Vagina (tissue), 2 donors: ENCODE results near the gene TNRC18. TPM values are rescaled to one million over a fixed set of nuclear protein-coding genes. Genes with fewer than 3 reads are reported as not detected.

ENCODE experiments used
- DNase-seq, 2 donors: peaks; one replicate each; pipeline ENCODE4 v3.0.0-alpha.2; 2017; ENCODE audit errors: extremely low spot score in 2 of 2
- H3K27ac ChIP-seq: fragments of 200-600 bp; sonication (generic); one replicate; pipeline ENCODE4 v1.5.1; 2019
- H3K27me3 ChIP-seq: fragments of 200-600 bp; sonication (generic); one replicate; pipeline ENCODE4 v1.5.1; 2019
- H3K36me3 ChIP-seq, 2 donors: fragments of 200-600 bp; sonication (generic); one replicate each; pipeline ENCODE4 v1.5.1; 2017 to 2019
- H3K4me1 ChIP-seq: fragments of 200-600 bp; sonication (generic); one replicate; pipeline ENCODE4 v1.5.1; 2019
- H3K4me3 ChIP-seq, 2 donors: fragments of 200-600 bp; sonication (generic); 1 replicate in 1 of 2; 2 replicates in 1 of 2; pipeline ENCODE4 v1.5.1; 2016 to 2019
- H3K9me3 ChIP-seq: fragments of 200-600 bp; sonication (generic); one replicate; pipeline ENCODE4 v1.5.1; 2019
- POLR2A ChIP-seq, 2 donors: fragments of 450-650 bp; IDR thresholded peaks; one replicate each; pipeline ENCODE4 v1.6.1; 2017; ENCODE audit warnings: antibody characterized with exemption in 2 of 2, mild to moderate bottlenecking in 2 of 2, moderate library complexity in 2 of 2
- POLR2AphosphoS5 ChIP-seq, 2 donors: sonication (generic); formaldehyde crosslinking; IDR thresholded peaks; one replicate each; pipeline ENCODE4 v1.9.0; 2017; ENCODE audit warnings: antibody characterized with exemption in 2 of 2, mild to moderate bottlenecking in 2 of 2, low read depth in 1 of 2; ENCODE audit not compliant: insufficient read depth in 1 of 2
- intact Hi-C: fragments of 100-400 bp; cut with DNase I; formaldehyde crosslinking; loops from one replicate; pipeline ENCODE4 v1.15.1; 2023
- total RNA-seq: library from RNA; depleted of rRNA; stranded (reverse); fragments of >200 nt; gene quantifications from one replicate; pipeline ENCODE4 v1.2.3, GENCODE V29; 2016
- TF ChIP-seq, protein P1 (sequence below), 3 experiments: fragments of 450-650 bp in 2 of 3; fragments of 200-600 bp in 1 of 3; sonication (generic) in 1 of 3; IDR thresholded peaks; one replicate each; pipeline ENCODE4 v1.5.1; 2017 to 2019; ENCODE audit warnings: antibody characterized with exemption in 3 of 3, mild to moderate bottlenecking in 2 of 3, moderate library complexity in 2 of 3

Gene TNRC18
- total RNA-seq, 1 donor from 2014 or later = 79.8 TPM

DNA sequence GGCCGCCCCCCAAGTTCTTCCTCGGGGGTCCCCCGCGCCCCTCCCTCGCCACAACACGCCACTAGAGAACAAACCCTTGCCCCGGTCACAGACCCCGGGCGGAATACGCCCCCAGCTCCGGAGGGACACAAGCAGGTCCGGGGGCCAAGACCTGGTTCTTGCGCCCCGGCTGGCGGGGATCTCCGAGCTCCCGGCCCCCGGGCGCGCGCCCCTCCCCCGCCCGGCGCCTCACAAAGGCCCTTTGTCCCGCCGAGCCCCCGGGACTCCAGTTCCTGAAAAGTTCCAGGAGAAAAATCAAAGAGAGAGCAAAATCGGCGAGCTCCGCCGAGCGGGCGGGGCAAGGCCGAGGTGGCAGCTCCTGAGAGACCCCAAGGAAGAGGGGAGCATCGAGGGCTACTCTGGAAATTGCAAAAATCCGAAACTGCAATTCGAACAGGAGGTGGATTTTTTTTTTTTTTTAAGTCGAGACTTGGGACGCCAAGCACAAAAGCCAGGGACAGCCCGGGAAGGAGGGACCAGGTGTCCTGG is 4.0 kb downstream of the TNRC18 start:
- Histone ChIP-seq H3K27ac (peak overlapping the region; percentile 98), H3K4me1 (peaks cover 37% of the 10 kb centered on the region), H3K36me3 (no peaks in the 10 kb centered on the region), H3K4me3 (peak overlapping the region; percentile 81 to 97), H3K27me3 (no peaks in the 10 kb centered on the region), H3K9me3 (no peaks in the 10 kb centered on the region)
- DNase-seq = no peak
- intact Hi-C loops = loop anchor here (5.0 kb wide), 1 partner anchor 278 kb away; no protein-coding TSS in a partner anchor
- TF ChIP-seq POLR2AphosphoS5 (IDR thresholded peaks at IDR 0.05; ENCODE audit: insufficient read depth in 1 of 2, low read depth in 1 of 2) = no peak
- TF ChIP-seq POLR2A (IDR thresholded peaks at IDR 0.05) = no peak

DNA sequence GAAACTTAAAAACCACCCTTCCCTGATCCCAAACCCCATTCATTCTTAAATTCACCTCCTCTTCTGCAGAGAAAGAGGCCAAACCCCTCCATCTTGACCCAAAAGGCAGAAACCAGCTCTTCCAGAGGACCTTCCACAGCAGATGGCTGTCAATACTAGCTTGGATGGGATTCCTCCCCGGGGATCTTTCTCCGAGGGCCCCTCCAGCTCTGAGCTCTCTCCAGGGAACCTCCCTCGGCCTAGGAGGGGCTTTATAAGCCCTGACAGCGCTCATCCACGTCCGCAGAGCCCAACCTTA is 5.4 kb downstream of the TNRC18 start:
- DNase-seq = no peak
- H3K4me3 ChIP-seq = peak overlapping the region; percentile 81 to 97
- H3K4me1 ChIP-seq = peaks cover 47% of the 10 kb centered on the region
- H3K9me3 ChIP-seq = no peaks in the 10 kb centered on the region
- no peaks in the 10 kb centered on the region for H3K27me3 ChIP-seq
- TF ChIP-seq POLR2AphosphoS5 (IDR thresholded peaks at IDR 0.05; ENCODE audit: insufficient read depth in 1 of 2, low read depth in 1 of 2) (no peak), POLR2A (IDR thresholded peaks at IDR 0.05) (no peak)
- TF ChIP-seq, protein P1, sequence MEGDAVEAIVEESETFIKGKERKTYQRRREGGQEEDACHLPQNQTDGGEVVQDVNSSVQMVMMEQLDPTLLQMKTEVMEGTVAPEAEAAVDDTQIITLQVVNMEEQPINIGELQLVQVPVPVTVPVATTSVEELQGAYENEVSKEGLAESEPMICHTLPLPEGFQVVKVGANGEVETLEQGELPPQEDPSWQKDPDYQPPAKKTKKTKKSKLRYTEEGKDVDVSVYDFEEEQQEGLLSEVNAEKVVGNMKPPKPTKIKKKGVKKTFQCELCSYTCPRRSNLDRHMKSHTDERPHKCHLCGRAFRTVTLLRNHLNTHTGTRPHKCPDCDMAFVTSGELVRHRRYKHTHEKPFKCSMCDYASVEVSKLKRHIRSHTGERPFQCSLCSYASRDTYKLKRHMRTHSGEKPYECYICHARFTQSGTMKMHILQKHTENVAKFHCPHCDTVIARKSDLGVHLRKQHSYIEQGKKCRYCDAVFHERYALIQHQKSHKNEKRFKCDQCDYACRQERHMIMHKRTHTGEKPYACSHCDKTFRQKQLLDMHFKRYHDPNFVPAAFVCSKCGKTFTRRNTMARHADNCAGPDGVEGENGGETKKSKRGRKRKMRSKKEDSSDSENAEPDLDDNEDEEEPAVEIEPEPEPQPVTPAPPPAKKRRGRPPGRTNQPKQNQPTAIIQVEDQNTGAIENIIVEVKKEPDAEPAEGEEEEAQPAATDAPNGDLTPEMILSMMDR (IDR thresholded peaks at IDR 0.05) = no peak
- intact Hi-C loops = no loop called here
- H3K27ac ChIP-seq = peak overlapping the region; percentile 98
- no peaks in the 10 kb centered on the region for H3K36me3 ChIP-seq

DNA sequence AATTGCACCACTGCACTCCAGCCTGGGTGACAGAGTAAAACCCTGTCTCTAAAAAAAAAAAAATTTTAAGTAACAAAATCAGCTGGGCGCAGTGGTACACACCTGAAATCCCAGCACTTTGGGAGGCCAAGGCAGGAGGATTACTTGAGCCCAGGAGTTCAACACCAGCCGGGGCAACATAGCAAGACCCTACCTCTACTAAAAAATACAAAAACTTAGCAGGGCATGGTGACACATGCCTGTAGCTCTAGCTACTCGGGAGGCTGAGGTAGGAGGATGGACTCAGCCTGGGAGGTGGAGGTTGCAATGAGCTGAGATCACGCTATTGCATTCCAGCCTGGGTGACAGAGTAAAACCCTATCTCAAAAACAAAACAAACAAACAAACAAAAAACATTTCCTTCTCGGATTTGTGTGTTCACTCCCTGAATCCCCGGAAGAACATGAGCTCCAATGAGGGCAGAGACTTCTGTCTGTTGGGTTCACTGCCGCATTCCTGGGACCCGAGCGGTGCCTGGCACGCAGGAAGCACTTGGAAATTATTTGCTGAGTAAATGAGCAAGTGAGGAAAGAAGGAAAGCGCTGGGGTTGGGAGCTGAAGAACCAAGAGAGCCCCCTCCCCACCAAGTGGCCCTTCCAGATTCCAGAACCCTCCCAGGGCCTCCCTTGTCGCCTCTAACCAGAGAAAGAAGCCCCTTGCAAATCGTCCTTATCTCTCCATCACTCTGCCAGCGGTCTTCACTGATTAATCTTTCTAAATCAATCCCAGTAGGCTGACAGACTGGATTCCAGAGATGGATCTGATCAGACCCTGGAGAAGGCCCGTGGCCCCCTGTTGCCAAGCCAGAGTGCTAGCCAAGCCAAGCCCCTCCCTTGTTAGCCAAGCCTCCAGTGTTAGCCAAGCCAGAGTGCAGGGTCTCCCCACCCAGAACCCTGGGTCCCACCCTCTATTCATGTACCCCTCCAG is 6.2 kb downstream of the TNRC18 start:
- Histone ChIP-seq H3K27ac (peak overlapping the region; percentile 98), H3K4me3 (peak overlapping the region; percentile 81 to 97)

DNA sequence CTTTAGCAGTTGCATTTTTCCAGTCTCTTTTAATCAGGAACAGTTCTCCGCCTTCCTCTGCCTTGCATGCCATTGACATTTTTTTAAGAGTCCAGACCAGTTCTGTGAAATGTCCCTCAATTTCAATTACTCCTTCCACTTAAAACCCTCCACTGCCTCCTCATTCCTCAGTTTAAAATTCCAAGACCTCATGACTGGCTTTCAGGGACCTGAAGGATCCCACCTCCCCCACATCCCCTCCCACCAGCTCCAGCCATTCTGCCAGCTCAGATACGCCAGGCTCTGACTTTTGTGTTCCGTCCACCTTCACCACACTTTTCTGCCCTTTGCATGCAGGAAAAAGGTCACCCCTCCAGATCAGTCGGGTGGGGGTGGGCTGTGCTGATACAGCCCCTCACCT is 8.7 kb downstream of the TNRC18 start:
- Histone ChIP-seq H3K9me3 (no peaks in the 10 kb centered on the region), H3K4me1 (peaks cover 57% of the 10 kb centered on the region), H3K4me3 (no peak overlapping the region), H3K27me3 (no peaks in the 10 kb centered on the region), H3K36me3 (no peaks in the 10 kb centered on the region), H3K27ac (no peak overlapping the region)
- no peak for DNase-seq
- TF ChIP-seq, protein P1 (IDR thresholded peaks at IDR 0.05) = no peak
- no peak for TF ChIP-seq POLR2A (IDR thresholded peaks at IDR 0.05)
- intact Hi-C loops = no loop called here

More for the DNA sequence above, 6.2 kb downstream of the TNRC18 start:
- DNase-seq = no peak
- Histone ChIP-seq H3K4me1 (peaks cover 55% of the 10 kb centered on the region), H3K9me3 (no peaks in the 10 kb centered on the region), H3K36me3 (no peaks in the 10 kb centered on the region), H3K27me3 (no peaks in the 10 kb centered on the region)
- TF ChIP-seq POLR2AphosphoS5 (IDR thresholded peaks at IDR 0.05; ENCODE audit: insufficient read depth in 1 of 2, low read depth in 1 of 2) = no peak
- no peak for TF ChIP-seq POLR2A (IDR thresholded peaks at IDR 0.05)
- TF ChIP-seq, protein P1 (IDR thresholded peaks at IDR 0.05) = no peak
- intact Hi-C loops = no loop called here

DNA sequence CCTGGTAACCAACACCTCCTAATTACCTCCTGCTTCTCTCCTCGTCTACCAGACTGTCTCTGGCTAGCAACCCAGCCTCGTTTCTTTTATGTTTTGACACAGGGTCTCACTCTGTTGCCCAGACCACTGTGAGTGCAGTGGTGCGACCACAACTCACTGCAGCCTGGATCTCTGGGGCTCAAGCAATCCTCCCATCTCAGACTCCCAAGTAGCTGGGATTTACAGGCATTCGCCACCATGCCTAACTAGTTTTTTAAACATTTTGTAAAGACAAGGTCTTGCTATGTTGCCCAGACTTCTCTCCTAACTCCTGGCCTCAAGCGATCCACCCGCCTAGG is 10.2 kb downstream of the TNRC18 start:
- peaks cover 49% of the 10 kb centered on the region for H3K4me1 ChIP-seq
- intact Hi-C loops = no loop called here

More for the DNA sequence above, 10.2 kb downstream of the TNRC18 start:
- Histone ChIP-seq H3K36me3 (no peaks in the 10 kb centered on the region), H3K4me3 (no peak overlapping the region), H3K27ac (peak overlapping the region; percentile 69), H3K27me3 (no peaks in the 10 kb centered on the region), H3K9me3 (no peaks in the 10 kb centered on the region)
- no peak for TF ChIP-seq POLR2A (IDR thresholded peaks at IDR 0.05)
- no peak for TF ChIP-seq POLR2AphosphoS5 (IDR thresholded peaks at IDR 0.05; ENCODE audit: insufficient read depth in 1 of 2, low read depth in 1 of 2)
- TF ChIP-seq, protein P1 (IDR thresholded peaks at IDR 0.05) = no peak
- no peak for DNase-seq
